ENCODE measurements around the gene CSTPP1. TPM values are rescaled to one million over a fixed set of nuclear protein-coding genes. Genes with fewer than 3 reads are reported as not detected.

Gene CSTPP1
- total and polyA plus RNA-seq, 2 of the 4 experiments (the other 2 are of a cell fraction), result 22.0 to 35.7 TPM

- POLR2A ChIA-PET (ENCODE audit: unreplicated experiment), result no interaction called here
- Histone ChIP-seq H4K8ac (ENCODE audit: low read depth in 2 of 2, low read length in 2 of 2) (no peak overlapping the region), H3K27ac (ENCODE audit: insufficient read depth, low read length) (no peak overlapping the region), H3K4me2 (ENCODE audit: low read depth, low read length) (no peak overlapping the region), H3K36me3 (ENCODE audit: control insufficient read depth, insufficient read depth, low read length) (no peaks in the 10 kb centered on the region), H3K4ac (ENCODE audit: low read depth, low read length) (no peak overlapping the region), H2BK5ac (ENCODE audit: low read depth, low read length, poor library complexity, severe bottlenecking) (no peak overlapping the region), H2AK5ac (ENCODE audit: low read depth, low read length) (no peak overlapping the region), H3K9me3 (ENCODE audit: control insufficient read depth, insufficient read depth, low read length) (no peaks in the 10 kb centered on the region), H3K56ac (ENCODE audit: extremely low read depth, insufficient read depth, low read length) (no peak overlapping the region), H4K91ac (ENCODE audit: insufficient read depth, low read depth, low read length) (no peak overlapping the region), H3K14ac (replicated peaks; ENCODE audit: low read depth, low read length) (no peak overlapping the region), H4K5ac (ENCODE audit: low read depth, low read length) (no peak overlapping the region), H2BK20ac (ENCODE audit: low read depth, low read length) (no peak overlapping the region), H2AK9ac (replicated peaks; ENCODE audit: low read depth, low read length, poor library complexity) (no peak overlapping the region), H3K23ac (ENCODE audit: low read depth, low read length) (no peak overlapping the region), H3K4me3 (ENCODE audit: insufficient read depth, low read depth, low read length) (no peak overlapping the region), H3K4me1 (ENCODE audit: control insufficient read depth, insufficient read depth, low read length) (peaks cover 1% of the 10 kb centered on the region; the same call in 1 of the 2 replicates), H3K9ac (ENCODE audit: low read depth, low read length) (no peak overlapping the region), H3K27me3 (ENCODE audit: control insufficient read depth, insufficient read depth, low read length) (no peaks in the 10 kb centered on the region), H3K9me1 (ENCODE audit: insufficient read depth, low read length) (0 out of 2 replicates have a peak, but pooled peaks cover 3% of the 10 kb centered on the region), H2AFZ (replicated peaks; ENCODE audit: low read length, poor library complexity) (no peak overlapping the region), H2BK120ac (ENCODE audit: low read depth, low read length) (no peak overlapping the region), H2BK15ac (ENCODE audit: low read depth, low read length) (no peak overlapping the region), H3K79me1 (ENCODE audit: low read depth in 1 of 2, low read length in 2 of 2) (peaks cover 0 to 5% of the 10 kb centered on the region in 2 experiments; a peak in 1 of 4 replicates), H4K20me1 (ENCODE audit: insufficient read depth, low read length) (0 out of 2 replicates have a peak, but pooled peaks cover 3% of the 10 kb centered on the region), H3K18ac (ENCODE audit: low read depth, low read length) (no peak overlapping the region)
- in situ Hi-C loops (cut with MboI; ENCODE audit: low sequenced_read_pairs), result no loop called here
- intact Hi-C loops (cut with micrococcal nuclease), result no loop called here
- ATAC-seq (ENCODE audit: low read depth), result no peak
- CTCF ChIA-PET, result interaction anchor here (1.3 to 1.7 kb wide), 2 partner anchors 10 to 71 kb away, joined by 3 to 8 read pairs; no protein-coding TSS in a partner anchor
- 25% methylated on average over 1 of the region's 2 CpGs; no CpG with 5 or more reads in 1 of the 2 experiments for WGBS, 2 experiments (ENCODE audit: extremely low coverage in 2 of 2, insufficient read length in 1 of 2)
- dilution Hi-C loops (cut with HindIII; ENCODE audit: low sequenced_read_pairs, unreplicated experiment), result no loop called here
- BruUV-seq (replicated peaks), result no TSS peak
- DNase-seq, result no peak
- TF ChIP-seq NFE2L2 (IDR thresholded peaks at IDR 0.05; ENCODE audit: low read depth, low read length) (no peak), MAFK (IDR thresholded peaks at IDR 0.05; ENCODE audit: low read depth, low read length) (no peak), USF2 (IDR thresholded peaks at IDR 0.05; ENCODE audit: low read depth, low read length) (no peak), CTCF (conservative IDR thresholded peaks at IDR 0.05; ENCODE audit: low read depth, low read length) (no peak), CHD1 (IDR thresholded peaks at IDR 0.05; ENCODE audit: low read depth, low read length) (no peak), FOS (IDR thresholded peaks at IDR 0.05; ENCODE audit: low read depth, low read length) (no peak), SMC3 (IDR thresholded peaks at IDR 0.05; ENCODE audit: low read depth, low read length) (no peak), POLR2A (IDR thresholded peaks at IDR 0.05; ENCODE audit: low read depth, low read length) (no peak), ELK1 (IDR thresholded peaks at IDR 0.05; ENCODE audit: borderline replicate concordance, low read depth, low read length) (no peak), RCOR1 (IDR thresholded peaks at IDR 0.05; ENCODE audit: insufficient replicate concordance, low read length) (no peak), MAZ (IDR thresholded peaks at IDR 0.05; ENCODE audit: borderline replicate concordance, low read depth, low read length) (no peak)
Observed at GRCh38 chr11:47071791-47072261, 135.3 kb downstream of the CSTPP1 start.
